Measurements from ENCODE around the gene NHEJ1. TPM values are rescaled to one million over a fixed set of nuclear protein-coding genes. Genes with fewer than 3 reads are reported as not detected.

The NHEJ1 gene
- total RNA-seq, 4 donors from 2014 or later: 13.8 to 23.2 (median 17.5) TPM

- DNase-seq (ENCODE audit: low spot score): no peak
- ATAC-seq (ENCODE audit: low FRiP score): no peak
- TF ChIP-seq CTCF (IDR thresholded peaks at IDR 0.05): no peak
Measured at GRCh38 chr2:219163156-219163555, 2.5 kb upstream of the NHEJ1 start.

GRCh38 chr2:219161097-219161496, 482 bp upstream of the NHEJ1 start:
- DNase-seq (ENCODE audit: low spot score) (no peak), ATAC-seq (ENCODE audit: low FRiP score) (no peak)
- TF ChIP-seq CTCF (IDR thresholded peaks at IDR 0.05): no peak

GRCh38 chr2:219159771-219160185, 837 bp downstream of the NHEJ1 start:
- no peak for DNase-seq (ENCODE audit: low spot score)
- no peak for TF ChIP-seq CTCF (IDR thresholded peaks at IDR 0.05)
- ATAC-seq (ENCODE audit: low FRiP score): no peak

- TF ChIP-seq CTCF (IDR thresholded peaks at IDR 0.05): no peak
- DNase-seq (ENCODE audit: low spot score): no peak
- ATAC-seq (ENCODE audit: low FRiP score): no peak
Measured at GRCh38 chr2:219158586-219158985, 2.0 kb downstream of the NHEJ1 start.

GRCh38 chr2:219158025-219158424, 2.6 kb downstream of the NHEJ1 start:
- DNase-seq (ENCODE audit: low spot score) (no peak), ATAC-seq (ENCODE audit: low FRiP score) (no peak)
- TF ChIP-seq CTCF (IDR thresholded peaks at IDR 0.05): no peak

GRCh38 chr2:219157396-219157795, 3.2 kb downstream of the NHEJ1 start:
- TF ChIP-seq CTCF (IDR thresholded peaks at IDR 0.05): no peak

GRCh38 chr2:219155054-219155644, 5.5 kb downstream of the NHEJ1 start:
- DNase-seq (ENCODE audit: low spot score): no peak
- peak in 1 of 3 donors; percentile 20 for TF ChIP-seq CTCF (IDR thresholded peaks at IDR 0.05)
- ATAC-seq (ENCODE audit: low FRiP score): peak; percentile 67

More at GRCh38 chr2:219157396-219157795, 3.2 kb downstream of the NHEJ1 start:
- DNase-seq (ENCODE audit: low spot score) (no peak), ATAC-seq (ENCODE audit: low FRiP score) (no peak)
